M059J (cell line): ENCODE data around the gene DDX43. TPM values are rescaled to one million over a fixed set of nuclear protein-coding genes. Genes with fewer than 3 reads are reported as not detected.
A peak's percentile ranks its signal among the peaks of the same experiment; 100 is the strongest.
"Not testable (repeated sequence)": the region's sequence is repeated elsewhere in the genome, so short reads cannot be mapped to it uniquely, and the experiment has no call there.

ENCODE experiments used
- DNase-seq: peaks from one replicate; pipeline ENCODE4 v3.0.0-alpha.2; 2012; ENCODE audit warnings: low read depth
- total RNA-seq: library from RNA; depleted of rRNA; stranded (reverse); fragments of >200 nt; shearing (Covaris generic); gene quantifications from 2 replicates; pipeline ENCODE4 v1.2.3, GENCODE V29; 2014; rRNA removed

DDX43 gene
- total RNA-seq, result not detected in 2 replicates

- DNase-seq, result no peak
These were observed at the start of gene DDX43 for GRCh38 chr6:73394577-73395354. DDX43 (plus strand) TSS chr6:73394828; CDS start chr6:73394906, 78 bp downstream.

- DNase-seq, result no peak
These were observed 46.0 kb upstream of the DDX43 start for GRCh38 chr6:73348550-73349204.

GRCh38 chr6:73349311-73349710 is 45.3 kb upstream of the DDX43 start:
- no peak for DNase-seq

DNA sequence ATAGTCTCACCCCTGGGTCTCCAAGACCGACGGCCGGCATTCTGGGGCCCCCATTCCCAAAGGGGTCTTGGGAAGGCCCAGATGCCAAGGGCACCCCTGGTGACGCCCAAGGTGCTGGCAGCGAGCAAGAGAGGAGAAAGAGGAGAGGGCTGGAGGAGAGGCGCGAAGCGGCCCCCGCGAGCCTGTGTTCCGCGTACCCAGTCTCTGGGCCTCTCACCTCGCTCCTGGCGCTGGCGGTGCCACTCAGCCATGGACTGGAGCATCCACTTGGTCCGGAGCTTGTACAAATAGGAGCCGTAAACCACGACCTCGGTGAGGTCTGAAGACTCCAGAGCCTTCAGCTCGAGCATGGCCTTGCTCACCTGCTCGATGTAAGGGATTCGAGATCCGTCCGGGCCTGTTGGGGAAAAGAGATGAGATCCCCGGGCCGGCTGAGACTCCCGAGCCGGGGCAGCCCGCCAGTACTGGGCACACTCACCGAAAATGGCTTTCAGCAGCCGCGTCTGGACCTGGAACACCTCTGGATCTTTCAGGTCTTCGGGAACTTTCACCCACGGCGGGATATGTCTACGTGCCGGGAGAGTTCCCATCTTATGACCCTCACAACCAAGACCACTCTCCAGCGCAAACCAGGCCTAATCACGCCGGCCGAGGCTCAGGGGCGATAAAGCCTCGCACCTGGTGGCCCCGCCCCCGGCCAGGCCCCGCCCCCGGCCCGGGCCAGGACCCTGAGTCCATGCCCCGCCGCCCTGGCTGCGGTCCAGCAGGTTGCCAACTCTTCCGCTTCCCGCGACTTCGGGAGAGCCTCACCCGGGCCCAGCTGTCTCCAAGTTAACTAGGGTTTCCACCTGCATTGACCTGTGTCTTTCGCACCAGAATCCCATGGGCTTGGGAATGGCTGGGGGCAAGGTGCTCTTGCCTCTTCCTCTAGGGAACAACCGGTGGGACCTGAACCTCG is 40.7 kb upstream of the DDX43 start, which contains the start of gene DPPA5:
Gene DPPA5, minus strand, starts transcription at position 641 of the 958 bp plus-strand sequence. Its CDS starts 51 bp downstream, at position 590.
- DNase-seq, result no peak

DNA sequence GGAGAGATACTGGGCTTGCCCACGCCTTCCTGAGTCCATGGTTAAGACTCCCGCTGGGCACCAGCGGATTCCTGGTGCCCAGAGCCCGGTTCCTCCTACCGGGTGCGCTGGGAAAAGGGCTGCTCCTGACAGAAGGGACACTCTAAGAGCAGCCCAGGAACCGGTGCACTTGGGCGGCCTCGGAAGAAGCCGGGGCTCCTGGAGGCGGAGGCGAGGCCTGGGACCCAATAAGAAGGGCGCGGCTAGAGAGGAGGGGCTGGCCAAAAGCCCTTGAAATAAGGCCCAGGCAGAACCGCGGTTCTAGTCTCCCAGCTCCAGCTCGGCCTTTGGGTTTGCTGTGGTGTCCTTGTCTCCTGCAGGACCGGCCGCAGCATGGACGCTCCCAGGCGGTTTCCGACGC is 32.3 kb upstream of the DDX43 start, which contains the start of gene KHDC3L:
Gene KHDC3L, plus strand, starts transcription at position 301 of the 400 bp plus-strand sequence. Its CDS starts 72 bp downstream, at position 373.
- no peak for DNase-seq

- no peak for DNase-seq
These were observed 31.6 kb upstream of the DDX43 start for GRCh38 chr6:73362869-73363536.

DNA sequence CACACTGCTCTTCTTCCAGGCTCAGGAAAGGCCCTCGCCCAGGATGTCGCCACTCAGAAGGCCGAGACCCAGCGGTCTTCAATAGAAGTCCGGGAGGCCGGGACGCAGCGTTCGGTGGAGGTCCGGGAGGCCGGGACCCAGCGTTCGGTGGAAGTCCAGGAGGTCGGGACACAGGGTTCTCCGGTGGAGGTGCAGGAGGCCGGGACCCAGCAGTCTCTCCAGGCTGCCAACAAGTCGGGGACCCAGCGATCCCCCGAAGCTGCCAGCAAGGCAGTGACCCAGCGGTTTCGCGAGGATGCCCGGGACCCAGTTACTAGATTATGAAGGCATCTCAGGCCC is 31.1 kb upstream of the DDX43 start:
- no peak for DNase-seq

DNA sequence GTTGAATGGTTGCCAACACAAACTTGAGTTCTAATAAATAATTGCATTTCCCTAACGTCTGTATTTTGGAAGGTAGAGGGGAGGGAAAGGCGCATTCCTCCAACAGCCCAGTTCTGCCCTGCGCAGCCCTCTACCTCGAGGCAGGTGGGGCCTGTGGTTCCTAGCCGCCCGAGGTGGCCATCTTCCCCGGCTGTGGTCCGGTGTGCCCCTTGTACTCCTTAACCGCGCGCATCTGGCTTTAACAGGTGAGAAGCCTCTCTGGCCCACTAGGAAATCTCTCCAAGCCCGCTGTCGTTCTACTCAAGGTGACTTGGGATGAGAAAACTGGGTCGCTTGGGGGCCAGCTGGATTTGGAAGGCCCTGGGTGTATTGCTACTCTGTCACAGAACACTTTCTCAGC is 30.5 kb upstream of the DDX43 start:
- no peak for DNase-seq

GRCh38 chr6:73364549-73364948 is 30.1 kb upstream of the DDX43 start:
- no peak for DNase-seq

- DNase-seq, result no peak
These were observed 26.8 kb upstream of the DDX43 start for GRCh38 chr6:73367761-73368355.

DNA sequence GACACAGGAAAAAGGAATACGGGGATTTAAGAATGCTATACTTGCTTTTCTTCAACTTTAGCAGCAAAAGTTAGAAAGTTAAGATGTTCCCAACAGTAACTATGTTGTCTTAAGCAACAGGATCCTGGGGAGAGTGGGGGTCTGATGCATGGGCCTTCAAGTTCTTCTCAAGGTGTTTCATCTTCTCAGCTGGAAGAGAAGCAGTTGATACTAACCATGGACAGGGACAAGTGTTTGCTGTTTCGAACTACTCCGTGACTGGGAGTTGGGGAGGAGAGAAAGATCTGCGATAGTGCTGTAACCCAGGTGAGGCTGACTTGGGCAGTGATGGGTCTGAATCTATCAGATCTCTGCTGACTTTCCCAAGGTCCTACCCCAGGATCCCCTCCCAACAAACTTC is 26.0 kb upstream of the DDX43 start:
- DNase-seq, result no peak

DNA sequence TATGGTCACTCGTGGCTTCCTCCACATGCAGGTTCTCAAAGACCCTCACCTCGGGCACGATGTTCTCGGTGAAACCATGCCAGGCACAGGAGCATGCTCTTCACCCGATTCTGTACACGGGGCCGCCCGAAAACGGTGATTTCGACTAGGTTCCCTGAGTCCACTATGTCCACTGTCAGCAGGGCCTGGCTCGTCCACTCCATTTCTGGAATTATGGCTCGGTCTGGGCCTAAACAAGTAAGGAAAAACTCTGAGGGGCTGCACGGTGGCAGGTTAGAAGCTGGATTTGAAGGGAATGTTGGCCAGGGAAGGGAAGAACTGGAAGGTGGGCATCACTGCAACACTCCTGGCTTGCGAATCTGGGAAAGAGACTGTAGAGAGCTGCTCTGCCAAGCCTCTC is 25.5 kb upstream of the DDX43 start:
- DNase-seq, result no peak

GRCh38 chr6:73369563-73369962 is 25.1 kb upstream of the DDX43 start, which contains the start of gene OOEP:
OOEP (minus strand) TSS chr6:73369897; CDS start chr6:73369792, 105 bp downstream.
- no peak for DNase-seq

GRCh38 chr6:73371984-73372383 is 22.6 kb upstream of the DDX43 start:
- DNase-seq, result no peak

- DNase-seq, result no peak
These were observed 22.1 kb upstream of the DDX43 start for GRCh38 chr6:73372516-73372915.

GRCh38 chr6:73375216-73375615 is 19.4 kb upstream of the DDX43 start:
- DNase-seq, result no peak

DNA sequence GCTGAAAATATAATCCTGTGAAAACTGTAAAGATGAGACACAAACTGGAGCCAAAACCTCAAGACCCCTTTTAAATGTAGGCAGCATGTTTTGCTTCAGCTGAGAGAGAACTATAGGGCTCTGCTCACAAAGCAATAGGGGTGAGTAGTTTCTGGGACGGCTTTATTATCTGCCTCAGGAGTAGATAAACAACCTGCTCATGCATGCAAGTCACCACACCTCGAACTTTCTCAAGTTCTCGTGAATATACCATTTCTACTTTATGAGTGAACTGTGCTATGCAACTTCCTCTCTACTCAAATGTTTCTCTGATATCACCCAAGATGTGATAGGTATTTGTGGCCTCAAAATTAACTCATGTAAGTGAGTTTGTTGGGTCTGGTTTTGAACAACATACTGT is 17.4 kb upstream of the DDX43 start:
- no peak for DNase-seq

- not testable (repeated sequence) for DNase-seq
These were observed 13.1 kb upstream of the DDX43 start for GRCh38 chr6:73381531-73381930.

GRCh38 chr6:73382462-73383113 is 12.0 kb upstream of the DDX43 start:
- peak; percentile 85 for DNase-seq

DNA sequence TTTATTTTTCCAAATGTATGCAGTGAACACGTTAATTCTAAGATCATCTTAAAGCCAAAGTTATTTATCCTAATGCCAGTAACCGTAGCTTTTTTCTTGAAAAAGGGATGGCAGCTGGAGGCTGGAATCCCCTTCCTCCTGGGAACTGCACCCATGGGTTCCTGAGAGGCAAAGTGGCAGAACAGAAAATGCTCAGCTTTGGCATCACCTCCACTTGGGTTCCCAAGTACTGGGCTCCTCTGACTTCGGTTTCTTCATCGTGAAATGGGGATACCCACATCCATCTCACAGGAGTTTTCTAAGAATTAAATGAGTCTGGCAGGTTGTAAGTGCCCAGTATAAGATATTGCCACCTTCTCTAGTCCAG is 6.2 kb upstream of the DDX43 start:
- no peak for DNase-seq
